GM12872 (cell line): Measurements from ENCODE around the gene NTNG2.

Experiments used
- TF ChIP-seq, protein P1 (sequence below): IDR thresholded peaks from 3 replicates; pipeline ENCODE4 v1.5.1; 2011; ENCODE audit warnings: low read depth, mild to moderate bottlenecking, low read length, moderate library complexity; ENCODE audit not compliant: insufficient read depth

NTNG2 gene

DNA sequence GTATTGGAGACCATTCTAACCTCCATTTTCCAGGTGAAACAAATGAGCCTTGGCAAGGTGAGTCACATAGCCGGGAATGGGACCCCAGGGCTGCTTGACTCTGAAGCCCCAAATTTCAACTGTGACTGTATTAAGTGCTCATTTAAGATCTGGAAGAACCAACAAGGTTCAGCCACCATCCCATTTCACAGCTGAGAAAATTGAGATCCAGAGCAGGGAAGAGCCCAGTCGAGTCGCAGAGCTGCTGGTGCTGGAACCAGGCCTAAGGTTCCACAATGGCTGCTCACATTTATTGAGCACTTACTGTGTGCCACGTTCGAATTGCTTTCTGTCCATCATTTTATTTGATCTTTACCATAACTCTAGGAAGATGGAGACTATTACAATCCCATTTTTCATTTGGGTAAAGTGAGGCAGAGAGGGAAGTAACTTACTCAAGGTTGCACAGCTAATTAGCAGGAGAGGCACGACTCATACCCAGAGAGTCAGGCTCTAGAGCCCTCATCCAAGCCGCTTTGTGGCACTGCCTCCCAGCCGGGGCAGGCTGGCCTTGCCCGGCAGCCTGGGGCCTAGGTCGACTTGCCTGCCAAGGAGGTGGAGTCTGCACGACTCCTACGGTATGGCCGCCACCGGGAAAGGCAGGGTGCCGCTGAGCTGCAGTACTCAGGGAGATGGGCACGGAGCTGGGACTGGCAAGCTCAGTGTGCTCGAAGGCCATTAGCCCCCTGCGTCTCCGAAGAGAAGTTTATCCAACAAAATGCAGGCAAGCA is 4.3 kb upstream of the NTNG2 start:
- TF ChIP-seq, protein P1, sequence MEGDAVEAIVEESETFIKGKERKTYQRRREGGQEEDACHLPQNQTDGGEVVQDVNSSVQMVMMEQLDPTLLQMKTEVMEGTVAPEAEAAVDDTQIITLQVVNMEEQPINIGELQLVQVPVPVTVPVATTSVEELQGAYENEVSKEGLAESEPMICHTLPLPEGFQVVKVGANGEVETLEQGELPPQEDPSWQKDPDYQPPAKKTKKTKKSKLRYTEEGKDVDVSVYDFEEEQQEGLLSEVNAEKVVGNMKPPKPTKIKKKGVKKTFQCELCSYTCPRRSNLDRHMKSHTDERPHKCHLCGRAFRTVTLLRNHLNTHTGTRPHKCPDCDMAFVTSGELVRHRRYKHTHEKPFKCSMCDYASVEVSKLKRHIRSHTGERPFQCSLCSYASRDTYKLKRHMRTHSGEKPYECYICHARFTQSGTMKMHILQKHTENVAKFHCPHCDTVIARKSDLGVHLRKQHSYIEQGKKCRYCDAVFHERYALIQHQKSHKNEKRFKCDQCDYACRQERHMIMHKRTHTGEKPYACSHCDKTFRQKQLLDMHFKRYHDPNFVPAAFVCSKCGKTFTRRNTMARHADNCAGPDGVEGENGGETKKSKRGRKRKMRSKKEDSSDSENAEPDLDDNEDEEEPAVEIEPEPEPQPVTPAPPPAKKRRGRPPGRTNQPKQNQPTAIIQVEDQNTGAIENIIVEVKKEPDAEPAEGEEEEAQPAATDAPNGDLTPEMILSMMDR = no peak

GRCh38 chr9:132160802-132161742 is 786 bp upstream of the NTNG2 start:
- TF ChIP-seq, protein P1 = no peak

DNA sequence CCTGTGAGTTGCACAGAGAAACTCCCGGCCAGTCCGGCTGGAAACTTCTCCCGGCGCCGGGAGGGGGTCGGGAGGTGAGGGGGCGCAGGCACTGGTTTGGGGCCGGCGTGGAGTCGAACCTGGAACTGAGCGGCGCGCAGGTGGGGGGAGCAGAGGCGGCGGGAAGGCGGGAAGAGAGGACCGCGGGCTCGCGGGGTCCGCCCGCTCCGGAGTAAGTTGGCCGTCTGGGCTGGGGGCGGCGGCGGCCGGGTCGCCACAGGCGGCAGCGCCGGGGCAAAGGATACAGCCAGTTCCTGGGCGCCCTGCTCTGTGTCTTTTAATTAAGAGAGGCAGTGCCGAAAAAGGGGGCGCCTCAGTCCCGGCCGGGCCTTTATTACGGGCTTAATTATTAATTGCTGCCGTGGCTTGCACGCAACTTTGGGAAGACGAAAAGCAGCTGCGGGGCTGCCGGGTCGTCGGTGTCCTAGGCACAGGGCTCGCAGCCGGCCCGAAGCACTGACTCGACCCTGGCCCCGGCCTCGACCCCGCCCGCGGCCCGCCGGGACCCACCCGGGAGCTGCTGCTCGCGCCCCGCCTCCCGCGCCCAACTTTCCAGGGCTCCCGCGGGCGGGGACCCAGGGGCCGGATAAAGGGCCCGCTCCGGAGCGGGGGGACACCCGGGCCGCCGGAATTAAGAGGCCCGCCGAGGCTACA is 1.1 kb downstream of the NTNG2 start:
- TF ChIP-seq, protein P1 = no peak

- TF ChIP-seq, protein P1 = no peak
These were observed 1.6 kb downstream of the NTNG2 start for GRCh38 chr9:132163457-132163875.

GRCh38 chr9:132163876-132164603 is 2.2 kb downstream of the NTNG2 start:
- TF ChIP-seq, protein P1 = no peak

GRCh38 chr9:132164604-132165362 is 2.9 kb downstream of the NTNG2 start:
- TF ChIP-seq, protein P1 = no peak
